H1 (cell line): ENCODE data around the gene CD160.
"Not testable (repeated sequence)": the region's sequence is repeated elsewhere in the genome, so short reads cannot be mapped to it uniquely, and the experiment has no call there.

Experiments
- BACH1 ChIP-seq: IDR thresholded peaks from 2 replicates; pipeline ENCODE4 v1.6.1; 2012; ENCODE audit warnings: low read length, improper control_type of control experiment
- CEBPB ChIP-seq: IDR thresholded peaks from 2 replicates; pipeline ENCODE4 v1.6.1; 2012; ENCODE audit warnings: low read depth, low read length
- CREB1 ChIP-seq: IDR thresholded peaks from 2 replicates; pipeline ENCODE4 v1.6.1; 2012; ENCODE audit warnings: inconsistent platforms
- EGR1 ChIP-seq: IDR thresholded peaks from 2 replicates; pipeline ENCODE4 v1.6.1; 2011; ENCODE audit warnings: low read depth, low read length, borderline replicate concordance
- EP300 ChIP-seq, 2 experiments: IDR thresholded peaks; 1 replicate in 1 of 2; 2 replicates in 1 of 2; pipeline ENCODE4 v1.6.1; 2011 to 2012; ENCODE audit warnings: low read depth in 2 of 2, low read length in 2 of 2, mild to moderate bottlenecking in 2 of 2, borderline replicate concordance in 1 of 2, inconsistent platforms in 1 of 2, moderate library complexity in 1 of 2
- EZH2 ChIP-seq: fragments of 200-600 bp; sonication (generic); IDR thresholded peaks from 2 replicates; pipeline ENCODE4 v1.7.1; 2012; ENCODE audit warnings: low read depth, mild to moderate bottlenecking, moderate library complexity, low read length, inconsistent platforms; ENCODE audit not compliant: severe bottlenecking
- GABPA ChIP-seq: IDR thresholded peaks from 2 replicates; pipeline ENCODE4 v1.6.1; 2011; ENCODE audit warnings: mild to moderate bottlenecking, low read length, moderate library complexity, borderline replicate concordance; ENCODE audit not compliant: insufficient read depth
- HDAC6 ChIP-seq: IDR thresholded peaks from one replicate; pipeline ENCODE4 v1.7.1; 2012; ENCODE audit warnings: low read depth, mild to moderate bottlenecking, inconsistent platforms, low read length, moderate library complexity
- MAFK ChIP-seq: IDR thresholded peaks from 2 replicates; pipeline ENCODE4 v1.6.1; 2012; ENCODE audit warnings: low read depth, mild to moderate bottlenecking, improper control_type of control experiment, low read length
- POLR2A ChIP-seq, 2 experiments: IDR thresholded peaks; 1 replicate in 1 of 2; 2 replicates in 1 of 2; pipeline ENCODE4 v1.6.1; 2011; ENCODE audit warnings: low read depth in 2 of 2, low read length in 2 of 2, mild to moderate bottlenecking in 2 of 2; ENCODE audit errors: control extremely low read depth in 1 of 2
- TF ChIP-seq, protein P1 (sequence below): IDR thresholded peaks from 2 replicates; pipeline ENCODE4 v1.6.1; 2012; ENCODE audit warnings: low read length, inconsistent platforms
- TF ChIP-seq, protein P2 (sequence below), 3 experiments: IDR thresholded peaks; 1 replicate in 2 of 3; 2 replicates in 1 of 3; pipeline versions ENCODE4 v1.5.1 to v1.6.1; 2011; ENCODE audit warnings: low read length in 3 of 3, mild to moderate bottlenecking in 3 of 3, inconsistent platforms in 2 of 3, low read depth in 1 of 3, moderate library complexity in 1 of 3; ENCODE audit not compliant: insufficient read depth in 1 of 3; ENCODE audit errors: control extremely low read depth in 1 of 3

DNA sequence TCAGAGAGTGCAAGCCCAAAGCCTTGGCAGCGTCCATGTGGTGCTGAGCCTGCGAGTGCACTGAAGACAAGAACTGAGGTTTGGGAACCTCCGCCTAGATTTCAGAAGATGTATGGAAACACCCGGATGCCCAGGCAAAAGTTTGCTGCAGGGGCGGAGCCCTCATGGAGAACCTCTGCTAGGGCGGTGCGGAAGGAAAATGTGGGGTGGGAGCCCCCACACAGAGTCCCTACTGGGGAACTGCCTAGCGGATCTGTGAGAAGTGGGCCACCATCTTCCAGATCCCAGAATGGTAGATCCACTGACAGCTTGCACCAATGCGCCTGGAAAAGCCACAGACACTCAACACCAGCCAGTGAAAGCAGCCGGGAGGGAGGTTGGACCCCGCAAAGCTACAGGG lies 42.2 kb downstream of the CD160 start:
- not testable (repeated sequence) for TF ChIP-seq EGR1; BACH1; POLR2A (IDR thresholded peaks at IDR 0.05; ENCODE audit: control extremely low read depth in 1 of 2, low read depth in 2 of 2, low read length in 2 of 2); CEBPB; HDAC6; EP300 (IDR thresholded peaks at IDR 0.05; ENCODE audit: borderline replicate concordance in 1 of 2, low read depth in 2 of 2, low read length in 2 of 2); EZH2; CREB1; MAFK; GABPA
- TF ChIP-seq, protein P1, sequence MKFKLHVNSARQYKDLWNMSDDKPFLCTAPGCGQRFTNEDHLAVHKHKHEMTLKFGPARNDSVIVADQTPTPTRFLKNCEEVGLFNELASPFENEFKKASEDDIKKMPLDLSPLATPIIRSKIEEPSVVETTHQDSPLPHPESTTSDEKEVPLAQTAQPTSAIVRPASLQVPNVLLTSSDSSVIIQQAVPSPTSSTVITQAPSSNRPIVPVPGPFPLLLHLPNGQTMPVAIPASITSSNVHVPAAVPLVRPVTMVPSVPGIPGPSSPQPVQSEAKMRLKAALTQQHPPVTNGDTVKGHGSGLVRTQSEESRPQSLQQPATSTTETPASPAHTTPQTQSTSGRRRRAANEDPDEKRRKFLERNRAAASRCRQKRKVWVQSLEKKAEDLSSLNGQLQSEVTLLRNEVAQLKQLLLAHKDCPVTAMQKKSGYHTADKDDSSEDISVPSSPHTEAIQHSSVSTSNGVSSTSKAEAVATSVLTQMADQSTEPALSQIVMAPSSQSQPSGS = not testable (repeated sequence)
- TF ChIP-seq, protein P2, sequence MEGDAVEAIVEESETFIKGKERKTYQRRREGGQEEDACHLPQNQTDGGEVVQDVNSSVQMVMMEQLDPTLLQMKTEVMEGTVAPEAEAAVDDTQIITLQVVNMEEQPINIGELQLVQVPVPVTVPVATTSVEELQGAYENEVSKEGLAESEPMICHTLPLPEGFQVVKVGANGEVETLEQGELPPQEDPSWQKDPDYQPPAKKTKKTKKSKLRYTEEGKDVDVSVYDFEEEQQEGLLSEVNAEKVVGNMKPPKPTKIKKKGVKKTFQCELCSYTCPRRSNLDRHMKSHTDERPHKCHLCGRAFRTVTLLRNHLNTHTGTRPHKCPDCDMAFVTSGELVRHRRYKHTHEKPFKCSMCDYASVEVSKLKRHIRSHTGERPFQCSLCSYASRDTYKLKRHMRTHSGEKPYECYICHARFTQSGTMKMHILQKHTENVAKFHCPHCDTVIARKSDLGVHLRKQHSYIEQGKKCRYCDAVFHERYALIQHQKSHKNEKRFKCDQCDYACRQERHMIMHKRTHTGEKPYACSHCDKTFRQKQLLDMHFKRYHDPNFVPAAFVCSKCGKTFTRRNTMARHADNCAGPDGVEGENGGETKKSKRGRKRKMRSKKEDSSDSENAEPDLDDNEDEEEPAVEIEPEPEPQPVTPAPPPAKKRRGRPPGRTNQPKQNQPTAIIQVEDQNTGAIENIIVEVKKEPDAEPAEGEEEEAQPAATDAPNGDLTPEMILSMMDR (IDR thresholded peaks at IDR 0.05; ENCODE audit: control extremely low read depth in 1 of 3, insufficient read depth in 1 of 3, low read depth in 1 of 3, low read length in 3 of 3) = not testable (repeated sequence)
